GM12878 (cell line): Measurements from ENCODE around the gene HAND2. TPM values are rescaled to one million over a fixed set of nuclear protein-coding genes. Genes with fewer than 3 reads are reported as not detected.

Source experiments
- ATAC-seq: fragments of 200-7000 bp; cut with Tn5 transposase; 3 replicates; pipeline ENCODE4 v1.9.1; 2020; ENCODE audit warnings: mild to moderate bottlenecking, moderate library complexity
- BruUV-seq: library from RNA; stranded (reverse); fragments of 400-500 nt; replicated peaks from 2 replicates; lab custom pipeline; 2021; lab: Mats Ljungman, UMichigan
- CTCF ChIA-PET: fragments of 300-600 bp; sonication (Branson Sonifier 250); formaldehyde crosslinking; extraction: SDS; loops from one replicate; lab custom pipeline; 2021; ENCODE audit warnings: inconsistent platforms; lab: Yijun Ruan, JAX
- POLR2A ChIA-PET: fragments of 350-600 bp; formaldehyde crosslinking; extraction: SDS; loops from one replicate; lab custom pipeline; 2021; ENCODE audit warnings: inconsistent platforms; lab: Charles Lee
- RAD21 ChIA-PET: fragments of 300-600 bp; sonication (Branson Sonifier 250); formaldehyde crosslinking; loops from one replicate; lab custom pipeline; 2023; ENCODE audit warnings: antibody characterized with exemption; ENCODE audit not compliant: unreplicated experiment; lab: Charles Lee
- SMC1A ChIA-PET: fragments of 300-600 bp; sonication (Branson Sonifier 250); formaldehyde crosslinking; loops from one replicate; lab custom pipeline; 2023; ENCODE audit not compliant: unreplicated experiment, uncharacterized antibody; lab: Charles Lee
- DNase-seq: peaks from one replicate; pipeline ENCODE4 v3.0.0-alpha.2; 2011; ENCODE audit warnings: low read depth, low spot score
- FAIRE-seq: peaks from 3 replicates; lab custom pipeline; 2011; peaks lifted over from hg19 to GRCh38; lab: Jason Lieb, UNC
- H2AFZ ChIP-seq: 2 replicates; pipeline ENCODE4 v1.6.0; 2011; ENCODE audit warnings: low read depth, low read length, control low read depth; ENCODE audit not compliant: control insufficient read depth
- H3K27ac ChIP-seq: 2 replicates; pipeline ENCODE4 v1.5.1; 2011; ENCODE audit warnings: control low read depth; ENCODE audit not compliant: control insufficient read depth, insufficient read depth
- H3K27me3 ChIP-seq, 2 experiments: replicated peaks in 1 of 2; 2 replicates each; pipeline versions ENCODE4 v1.6.0 to v1.6.1; 2011; ENCODE audit warnings: low read length in 1 of 2; ENCODE audit not compliant: control insufficient read depth in 2 of 2, insufficient read depth in 2 of 2
- H3K36me3 ChIP-seq, 2 experiments: 2 replicates each; pipeline ENCODE4 v1.5.1; 2011; ENCODE audit warnings: low read length in 1 of 2; ENCODE audit not compliant: control insufficient read depth in 2 of 2, insufficient read depth in 2 of 2
- H3K4me1 ChIP-seq: 2 replicates; pipeline ENCODE4 v1.6.1; 2011; ENCODE audit warnings: mild to moderate bottlenecking, low read length, moderate library complexity, mixed read lengths; ENCODE audit not compliant: control insufficient read depth, insufficient read depth
- H3K4me2 ChIP-seq: 2 replicates; pipeline ENCODE4 v1.6.0; 2011; ENCODE audit warnings: control low read depth; ENCODE audit not compliant: control insufficient read depth, insufficient read depth
- H3K4me3 ChIP-seq: fragments of 200-600 bp; sonication (generic); 2 replicates; pipeline ENCODE4 v1.5.1; 2016
- H3K79me2 ChIP-seq: 2 replicates; pipeline ENCODE4 v1.6.0; 2011; ENCODE audit warnings: low read length; ENCODE audit not compliant: control insufficient read depth, insufficient read depth
- H3K9ac ChIP-seq: 2 replicates; pipeline ENCODE4 v1.8.0; 2011; ENCODE audit warnings: low read length, control low read depth, mixed read lengths; ENCODE audit not compliant: control insufficient read depth, insufficient read depth
- H3K9me3 ChIP-seq: replicated peaks from 3 replicates; pipeline ENCODE4 v1.5.1; 2011; ENCODE audit warnings: mild to moderate bottlenecking, low read length; ENCODE audit not compliant: control insufficient read depth, insufficient read depth
- H4K20me1 ChIP-seq: 2 replicates; pipeline ENCODE4 v1.6.0; 2011; ENCODE audit not compliant: control insufficient read depth, insufficient read depth
- GABPA ChIP-seq: IDR thresholded peaks from 2 replicates; pipeline ENCODE4 v1.6.1; 2014; ENCODE audit warnings: antibody characterized with exemption, low read depth, mild to moderate bottlenecking, inconsistent platforms
- KLF5 ChIP-seq: fragments of 450-650 bp; IDR thresholded peaks from 2 replicates; pipeline ENCODE4 v1.6.1; 2014; ENCODE audit warnings: mild to moderate bottlenecking; ENCODE audit not compliant: partially characterized antibody
- MTA3 ChIP-seq: IDR thresholded peaks from 2 replicates; pipeline ENCODE4 v1.6.1; 2012; ENCODE audit warnings: low read length, inconsistent platforms, borderline replicate concordance
- PML ChIP-seq: IDR thresholded peaks from 2 replicates; pipeline ENCODE4 v1.6.1; 2012; ENCODE audit warnings: low read length, inconsistent platforms
- RB1 ChIP-seq: fragments of 450-650 bp; formaldehyde crosslinking; IDR thresholded peaks from 2 replicates; pipeline ENCODE4 v1.6.1; 2017; ENCODE audit warnings: mild to moderate bottlenecking, borderline replicate concordance
- SMC3 ChIP-seq: IDR thresholded peaks from 2 replicates; pipeline ENCODE4 v1.6.1; 2011; ENCODE audit warnings: low read length, improper control_type of control experiment, borderline replicate concordance
- SRF ChIP-seq, 2 experiments: IDR thresholded peaks; 2 replicates each; pipeline ENCODE4 v1.6.1; 2011; ENCODE audit warnings: low read depth in 2 of 2, low read length in 2 of 2, mild to moderate bottlenecking in 1 of 2, moderate library complexity in 1 of 2
- STAT1 ChIP-seq: fragments of 450-650 bp; conservative IDR thresholded peaks from 2 replicates; pipeline ENCODE4 v1.6.1; 2014; ENCODE audit warnings: antibody characterized with exemption, mild to moderate bottlenecking
- SUZ12 ChIP-seq: fragments of 200-600 bp; sonication (generic); IDR thresholded peaks from one replicate; pipeline ENCODE4 v1.6.1; 2018; ENCODE audit warnings: antibody characterized with exemption, mild to moderate bottlenecking; ENCODE audit not compliant: unreplicated experiment
- WGBS: methylation state at CpG from one replicate; pipeline ENCODE4 v1.1.6; 2016; ENCODE audit warnings: low lambda C conversion rate; ENCODE audit not compliant: insufficient replicate concordance, insufficient coverage; ENCODE audit errors: missing lambda C conversion rate; 5-methylcytosine and 5-hydroxymethylcytosine counted together
- in situ Hi-C: fragments of 300-500 bp; cut with MboI; formaldehyde crosslinking; loops from 9 replicates; pipeline ENCODE4 v1.14.3; 2018; ENCODE audit warnings: mixed read lengths
- intact Hi-C: fragments of 100-400 bp; cut with micrococcal nuclease; formaldehyde crosslinking; loops from one replicate; pipeline ENCODE4 v1.14.2; 2022; ENCODE audit not compliant: unreplicated experiment
- polyA plus RNA-seq, 11 experiments: library from polyadenylated mRNA; depleted of rRNA in 4 of 11; unstranded in 6 of 11; stranded (reverse) in 5 of 11; fragments of >200 nt; fragmentation: Nextera tagmentation in 4 of 11; fragmentation: Illumina TruSeq in 1 of 11; extraction: Ambion mirVana in 4 of 11; extraction: Trizol in 1 of 11; gene quantifications; 1 replicate in 1 of 11; 2 replicates in 10 of 11; pipeline versions ENCODE4 v1.2.1 to v1.2.3, GENCODE V29; 2011 to 2016; ENCODE audit warnings: inconsistent platforms in 2 of 11, missing spikeins in 2 of 11, low read depth in 1 of 11
- total RNA-seq, 4 experiments: library from RNA; depleted of rRNA in 3 of 4; stranded (reverse); fragments of >200 nt in 3 of 4; fragmentation: Illumina TruSeq in 1 of 4; extraction: Trizol in 1 of 4; gene quantifications; 2 replicates each; pipeline versions ENCODE4 v1.2.1 to v1.2.3, GENCODE V29; 2013 to 2021
- TF ChIP-seq, protein P1 (sequence below): fragments of 450-650 bp; IDR thresholded peaks from 2 replicates; pipeline ENCODE4 v1.6.1; 2017; ENCODE audit warnings: mild to moderate bottlenecking
- TF ChIP-seq, protein P2 (sequence below): IDR thresholded peaks from 2 replicates; pipeline ENCODE4 v1.6.1; 2011; ENCODE audit warnings: low read depth, low read length, improper control_type of control experiment, borderline replicate concordance

HAND2 gene
- total and polyA plus RNA-seq, 10 of the 15 experiments (the other 5 are each of a cell fraction or from before 2014, with no cell fraction given): 0.09 TPM; not detected in 9

DNA sequence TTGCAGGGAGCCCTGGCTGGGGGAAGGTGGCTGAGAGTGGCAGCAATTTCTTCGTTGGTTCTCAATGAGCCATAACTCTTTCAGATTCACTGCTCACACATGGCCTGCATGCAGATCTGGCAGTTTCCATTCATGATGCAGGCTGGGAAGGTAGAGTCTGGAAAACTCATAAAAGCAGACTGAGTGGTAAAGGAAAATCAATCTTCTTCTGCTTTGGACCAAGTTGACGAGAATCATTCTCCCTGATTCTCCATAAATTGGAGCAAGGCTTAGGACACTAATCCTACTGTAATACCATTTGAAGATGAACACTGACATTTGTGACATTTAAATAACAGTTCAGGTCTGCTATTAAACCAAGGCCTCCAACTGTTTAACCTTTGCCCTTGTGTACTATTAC is 35.3 kb upstream of the HAND2 start:
- ChIA-PET CTCF (no interaction called here), POLR2A (no interaction called here), RAD21 (no interaction called here), SMC1A (no interaction called here)
- Histone ChIP-seq H3K36me3 (no peaks in the 10 kb centered on the region), H4K20me1 (no peaks in the 10 kb centered on the region), H3K4me2 (no peak overlapping the region), H3K4me1 (no peaks in the 10 kb centered on the region), H3K9ac (no peak overlapping the region), H2AFZ (no peak overlapping the region), H3K79me2 (no peaks in the 10 kb centered on the region), H3K9me3 (no peaks in the 10 kb centered on the region), H3K27me3 (no peaks in the 10 kb centered on the region), H3K4me3 (no peak overlapping the region), H3K27ac (no peak overlapping the region)
- 4% methylated on average over 2 of the region's 2 CpGs for WGBS
- ATAC-seq (no peak), FAIRE-seq (no peak), DNase-seq (no peak)
- BruUV-seq: no TSS peak
- in situ Hi-C loops: no loop called here
- intact Hi-C loops: no loop called here
- no peak for TF ChIP-seq SRF (IDR thresholded peaks at IDR 0.05; ENCODE audit: low read depth in 2 of 2, low read length in 2 of 2)
- TF ChIP-seq STAT1: no peak
- TF ChIP-seq, protein P1, sequence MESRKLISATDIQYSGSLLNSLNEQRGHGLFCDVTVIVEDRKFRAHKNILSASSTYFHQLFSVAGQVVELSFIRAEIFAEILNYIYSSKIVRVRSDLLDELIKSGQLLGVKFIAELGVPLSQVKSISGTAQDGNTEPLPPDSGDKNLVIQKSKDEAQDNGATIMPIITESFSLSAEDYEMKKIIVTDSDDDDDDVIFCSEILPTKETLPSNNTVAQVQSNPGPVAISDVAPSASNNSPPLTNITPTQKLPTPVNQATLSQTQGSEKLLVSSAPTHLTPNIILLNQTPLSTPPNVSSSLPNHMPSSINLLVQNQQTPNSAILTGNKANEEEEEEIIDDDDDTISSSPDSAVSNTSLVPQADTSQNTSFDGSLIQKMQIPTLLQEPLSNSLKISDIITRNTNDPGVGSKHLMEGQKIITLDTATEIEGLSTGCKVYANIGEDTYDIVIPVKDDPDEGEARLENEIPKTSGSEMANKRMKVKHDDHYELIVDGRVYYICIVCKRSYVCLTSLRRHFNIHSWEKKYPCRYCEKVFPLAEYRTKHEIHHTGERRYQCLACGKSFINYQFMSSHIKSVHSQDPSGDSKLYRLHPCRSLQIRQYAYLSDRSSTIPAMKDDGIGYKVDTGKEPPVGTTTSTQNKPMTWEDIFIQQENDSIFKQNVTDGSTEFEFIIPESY: no peak
- TF ChIP-seq, protein P2, sequence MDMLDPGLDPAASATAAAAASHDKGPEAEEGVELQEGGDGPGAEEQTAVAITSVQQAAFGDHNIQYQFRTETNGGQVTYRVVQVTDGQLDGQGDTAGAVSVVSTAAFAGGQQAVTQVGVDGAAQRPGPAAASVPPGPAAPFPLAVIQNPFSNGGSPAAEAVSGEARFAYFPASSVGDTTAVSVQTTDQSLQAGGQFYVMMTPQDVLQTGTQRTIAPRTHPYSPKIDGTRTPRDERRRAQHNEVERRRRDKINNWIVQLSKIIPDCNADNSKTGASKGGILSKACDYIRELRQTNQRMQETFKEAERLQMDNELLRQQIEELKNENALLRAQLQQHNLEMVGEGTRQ: no peak
- TF ChIP-seq GABPA: no peak
- TF ChIP-seq KLF5: no peak
- no peak for TF ChIP-seq SMC3
- no peak for TF ChIP-seq SUZ12
- no peak for TF ChIP-seq RB1
- no peak for TF ChIP-seq PML
- TF ChIP-seq MTA3: no peak
